NAMALWA (cell line): ENCODE results near the gene ZYX.
"Not testable (repeated sequence)": the region's sequence is repeated elsewhere in the genome, so short reads cannot be mapped to it uniquely, and the experiment has no call there.

Source experiments
- DNase-seq: peaks from one replicate; pipeline ENCODE4 v3.0.0-alpha.2; 2015; ENCODE audit warnings: low spot score

Gene ZYX

DNA sequence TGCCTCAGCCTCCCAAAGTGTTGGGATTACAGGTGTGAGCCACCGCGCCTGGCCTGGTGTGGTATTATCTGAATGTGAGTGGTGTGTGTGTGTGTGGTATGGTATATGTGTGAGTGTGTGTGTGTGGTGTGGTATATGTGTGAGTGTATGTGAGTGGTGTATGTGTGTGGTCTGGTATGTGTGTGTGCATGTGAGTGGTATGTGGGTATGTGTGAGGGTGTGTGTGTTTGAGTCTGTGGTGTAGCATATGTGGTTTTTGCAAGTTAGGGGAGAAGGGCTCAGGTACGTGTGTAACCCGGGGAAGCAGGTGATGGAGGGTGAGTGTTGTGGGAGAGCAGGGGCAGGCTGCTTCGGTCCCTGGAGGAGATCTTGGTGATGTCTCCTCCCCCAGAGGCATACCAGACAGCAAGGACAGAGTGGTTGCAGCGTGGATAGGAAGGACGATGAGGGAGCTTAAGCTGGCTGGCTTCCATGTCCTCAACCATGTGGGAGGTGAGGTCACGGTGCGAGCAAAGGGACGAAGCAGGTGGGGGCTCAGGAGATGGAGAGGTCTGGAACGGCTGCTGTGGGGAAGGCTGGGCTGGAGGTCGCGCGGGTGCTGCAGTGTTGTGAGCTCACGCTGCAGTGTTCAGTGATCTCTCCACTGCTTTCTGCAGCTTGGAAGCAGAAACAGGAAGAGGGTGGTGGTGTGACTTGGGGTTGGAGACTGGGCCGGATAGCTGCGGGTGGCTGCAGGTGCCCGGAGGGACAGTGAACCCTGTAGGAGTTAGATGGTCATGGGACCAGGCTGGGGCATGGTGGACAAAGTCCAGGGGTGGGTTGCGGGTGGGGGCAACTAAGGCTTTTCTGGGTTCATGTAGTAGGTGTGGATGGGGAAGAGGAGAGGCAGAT lies 5.0 kb downstream of the ZYX start:
- DNase-seq = no peak

DNA sequence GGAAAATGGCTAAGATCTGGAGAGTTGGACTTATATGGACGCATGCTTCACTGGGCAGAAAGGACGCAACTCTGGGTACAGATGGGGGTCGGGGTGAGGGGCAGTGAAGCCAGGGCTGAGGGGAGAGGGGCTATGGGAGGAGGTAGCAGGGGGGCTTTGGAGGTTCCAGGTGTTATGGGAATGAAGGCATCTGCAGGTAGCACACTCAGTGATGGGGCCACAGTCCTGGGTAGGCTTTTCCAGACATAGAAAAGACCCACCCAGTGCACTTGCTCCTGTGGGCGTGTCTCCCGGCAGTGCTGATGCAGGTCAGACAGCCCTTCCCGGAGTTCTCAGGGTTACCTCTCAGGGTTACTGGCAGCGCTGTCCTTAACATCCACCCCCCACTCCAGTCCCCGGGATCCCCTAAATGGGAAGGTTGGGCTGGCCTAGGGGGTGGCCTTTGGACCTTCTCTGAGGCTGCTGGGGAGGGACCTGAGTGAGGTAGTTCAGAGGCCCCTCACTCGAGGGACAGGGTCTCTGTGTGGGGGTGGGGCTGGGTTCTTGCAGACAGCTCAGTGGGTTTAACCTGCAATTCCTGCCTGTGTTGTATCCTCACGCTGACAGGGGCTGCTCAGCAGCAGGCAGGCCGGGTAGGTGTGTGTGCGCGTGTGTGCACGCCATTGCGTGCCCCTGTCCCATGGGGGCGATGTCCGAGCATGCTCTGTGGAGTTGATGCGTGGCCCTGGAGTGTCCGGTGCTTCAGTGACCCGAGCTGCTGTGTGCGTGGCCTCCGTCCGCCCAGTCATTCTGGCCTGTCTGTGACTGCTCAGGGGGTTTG lies 6.2 kb downstream of the ZYX start:
- DNase-seq = no peak

DNA sequence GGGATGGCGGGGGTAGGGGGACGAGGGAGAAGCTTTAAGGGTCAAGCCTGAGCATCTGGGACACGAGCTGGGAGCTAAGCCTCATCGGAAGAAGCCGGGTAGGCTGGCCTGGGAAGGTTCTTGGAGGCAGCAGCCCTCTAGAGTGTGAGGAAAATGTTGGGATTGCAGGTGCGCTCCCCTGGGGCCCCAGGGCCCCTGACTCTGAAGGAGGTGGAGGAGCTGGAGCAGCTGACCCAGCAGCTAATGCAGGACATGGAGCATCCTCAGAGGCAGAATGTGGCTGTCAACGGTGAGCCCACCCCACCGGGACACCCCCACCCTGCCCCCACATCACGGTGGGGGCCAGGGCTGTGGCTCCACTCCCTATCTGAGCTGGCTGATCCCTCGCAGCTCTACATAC lies 6.9 kb downstream of the ZYX start:
- DNase-seq = no peak

- DNase-seq = no peak
Measured at GRCh38 chr7:143388491-143389101, 7.5 kb downstream of the ZYX start.

DNA sequence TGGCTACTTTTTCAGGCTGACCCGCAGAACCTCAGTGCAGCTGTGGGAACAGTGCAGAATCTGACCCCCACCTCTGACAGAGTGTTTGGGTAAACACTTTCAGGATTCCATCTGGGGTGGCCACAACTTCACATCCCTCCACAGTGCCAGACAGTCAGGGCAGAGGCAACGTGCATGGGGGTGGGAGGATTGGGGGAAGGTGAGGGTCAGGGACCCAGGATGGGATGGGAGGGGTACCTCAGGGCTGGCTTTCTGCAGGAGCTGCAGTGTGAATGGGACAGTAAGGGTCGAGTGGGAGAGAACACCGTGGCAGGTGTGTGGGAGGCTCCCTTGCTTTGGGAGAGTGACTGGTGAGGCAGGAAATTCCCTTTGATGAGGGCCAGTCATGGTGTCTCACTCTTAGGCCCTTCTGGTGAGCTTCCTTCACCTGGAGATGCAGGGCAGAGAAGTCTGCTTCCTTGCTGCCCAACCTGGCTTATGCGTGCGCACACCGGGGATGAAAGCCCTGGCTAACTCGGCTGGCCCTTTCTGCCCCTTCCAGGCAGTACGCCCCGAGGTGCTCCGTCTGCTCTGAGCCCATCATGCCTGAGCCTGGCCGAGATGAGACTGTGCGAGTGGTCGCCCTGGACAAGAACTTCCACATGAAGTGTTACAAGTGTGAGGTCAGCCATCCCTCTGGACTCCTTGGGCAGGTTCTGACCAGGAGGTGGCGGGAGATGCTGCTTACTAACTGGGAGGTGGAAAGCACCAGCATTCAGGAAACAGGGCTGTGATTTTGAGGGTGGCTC lies 8.4 kb downstream of the ZYX start:
- DNase-seq = no peak

GRCh38 chr7:143390104-143390772 lies 9.1 kb downstream of the ZYX start:
- no peak for DNase-seq

- DNase-seq = no peak
Measured at GRCh38 chr7:143390773-143391317, 9.7 kb downstream of the ZYX start.

DNA sequence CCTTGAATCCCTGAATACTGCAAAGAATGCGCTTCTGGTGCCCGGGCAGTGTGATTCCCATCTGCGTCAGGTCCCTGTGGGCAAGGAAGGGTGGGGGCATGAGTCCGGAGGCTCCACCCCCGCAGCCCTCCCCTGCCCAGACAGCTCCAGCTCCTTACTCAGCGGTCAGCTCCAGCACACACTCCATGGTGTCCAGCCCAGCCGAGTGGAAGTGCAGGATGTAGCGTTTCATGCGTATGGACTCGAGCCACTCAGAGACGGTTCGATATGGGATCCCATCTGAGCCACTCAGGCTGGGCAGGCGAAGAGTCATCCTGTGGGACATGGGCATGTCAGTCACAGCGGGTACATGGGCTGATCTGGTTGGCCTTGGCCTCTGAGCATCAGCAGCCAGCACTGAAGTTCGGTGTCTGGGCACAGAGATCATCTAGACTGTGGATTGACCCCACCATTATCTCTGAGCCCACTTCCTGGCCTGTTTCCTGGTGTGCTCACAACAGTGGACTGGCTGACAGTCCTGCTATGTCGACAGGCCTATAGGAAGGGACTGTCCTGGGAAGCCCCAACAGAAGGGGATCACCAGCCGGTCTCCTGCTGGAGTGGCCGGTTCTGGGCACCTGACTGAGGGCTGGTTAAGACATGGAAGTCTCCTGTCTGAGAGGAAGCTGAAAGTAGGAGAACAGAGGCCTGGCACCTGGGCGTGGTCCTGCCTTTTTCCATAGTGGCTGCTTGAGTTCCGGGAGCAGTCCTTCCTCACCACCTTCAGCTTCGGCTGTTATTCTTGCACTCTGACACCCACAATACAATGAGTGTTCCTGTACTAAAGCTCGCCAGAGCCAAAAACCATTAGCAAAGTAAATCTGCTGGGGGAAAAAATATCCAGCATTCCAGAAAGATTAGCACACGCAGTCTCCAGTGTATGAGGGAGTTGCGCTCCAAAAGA lies 10.6 kb downstream of the ZYX start:
- DNase-seq = no peak

- not testable (repeated sequence) for DNase-seq
Measured at GRCh38 chr7:143392427-143392826, 11.3 kb downstream of the ZYX start.

DNA sequence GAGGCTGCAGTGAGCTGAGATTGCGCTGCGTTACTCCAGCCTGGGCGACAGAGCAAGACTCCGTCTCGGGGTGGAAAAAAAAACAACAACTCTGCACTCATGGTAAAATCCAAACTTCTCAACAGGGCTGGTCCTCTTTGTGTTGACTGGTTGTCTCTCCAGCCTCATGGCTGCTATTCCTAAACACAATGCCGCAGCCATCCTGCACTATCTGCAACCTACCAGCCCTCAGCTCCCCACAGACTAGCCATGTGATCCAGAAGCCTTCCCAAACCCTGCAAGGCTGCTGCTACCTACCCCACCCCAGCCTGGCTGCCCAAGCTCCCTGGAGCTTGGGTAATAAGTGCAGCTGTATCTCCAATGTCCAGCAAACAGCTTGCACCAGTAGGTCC lies 11.7 kb downstream of the ZYX start:
- DNase-seq = no peak

DNA sequence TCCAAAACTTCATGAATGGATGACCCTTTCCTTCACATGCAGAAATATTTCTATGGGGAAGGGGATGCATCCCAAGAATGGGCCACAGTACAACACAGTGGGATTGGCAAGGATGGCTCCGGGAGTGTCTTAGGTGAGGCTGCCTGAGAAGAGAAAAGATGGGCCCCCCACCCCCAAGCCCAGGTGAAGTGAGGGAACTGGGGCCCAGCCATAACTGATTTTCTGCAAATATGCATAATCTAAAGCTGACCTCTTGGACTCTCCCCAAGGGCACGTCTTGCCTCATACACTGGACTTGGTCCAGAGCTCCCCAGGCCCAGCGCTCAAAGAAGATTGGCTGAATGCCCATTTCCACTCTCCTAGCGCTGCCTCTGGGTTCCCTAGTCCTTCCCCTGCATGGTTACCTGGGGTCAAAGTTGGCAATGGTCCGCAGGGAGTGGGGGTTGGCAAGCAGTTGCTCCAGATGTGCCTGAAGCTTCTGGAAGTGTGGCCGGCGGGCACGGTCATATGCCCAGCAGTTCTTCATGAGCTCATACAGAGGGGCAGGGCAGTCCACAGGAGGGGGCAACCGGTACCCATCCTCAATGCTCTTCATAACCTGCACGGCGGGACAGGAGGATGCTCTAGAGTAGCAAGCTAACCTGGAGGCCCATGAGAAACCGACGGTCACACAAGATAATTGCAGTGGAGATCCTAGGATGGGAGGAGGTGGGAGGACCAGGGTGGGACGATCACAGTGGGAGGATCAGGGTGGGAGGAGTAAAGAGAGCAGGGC lies 12.3 kb downstream of the ZYX start:
- no peak for DNase-seq

DNA sequence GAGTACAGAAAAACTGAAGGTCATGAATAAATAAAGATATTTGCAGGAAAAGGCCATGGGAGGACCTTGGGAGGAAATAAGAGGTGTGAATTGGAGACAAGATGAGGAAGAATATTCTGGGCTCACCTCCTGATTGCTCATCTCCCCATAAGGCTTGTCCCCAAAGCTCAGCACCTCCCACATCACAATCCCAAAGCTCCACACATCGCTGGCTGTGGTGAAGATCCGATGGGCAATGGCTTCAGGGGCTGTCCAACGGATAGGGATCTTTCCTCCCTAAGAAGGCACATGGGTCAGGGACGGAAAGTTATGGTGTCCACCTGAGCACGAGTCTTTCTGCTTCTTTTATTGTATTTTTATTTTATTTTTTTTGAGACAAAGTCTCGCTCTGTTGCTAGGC lies 12.9 kb downstream of the ZYX start:
- no peak for DNase-seq

DNA sequence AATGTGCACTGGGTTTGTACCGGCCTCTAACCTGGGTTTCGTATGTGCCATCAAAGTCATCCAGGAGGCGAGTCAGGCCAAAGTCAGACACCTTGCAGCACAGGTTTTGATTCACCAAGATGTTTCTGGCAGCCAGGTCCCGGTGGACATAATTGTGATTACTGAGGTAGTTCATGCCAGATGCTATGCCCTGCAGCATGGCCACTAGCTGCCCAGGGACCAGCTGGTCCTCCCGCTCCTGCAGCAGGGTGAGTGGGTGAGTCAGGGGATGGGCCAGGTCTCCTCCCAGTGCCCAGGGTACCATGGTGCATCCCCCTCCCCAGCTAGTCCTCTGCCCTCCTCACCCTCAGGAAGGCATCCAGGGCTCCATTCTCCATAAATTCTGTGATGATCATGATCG lies 13.6 kb downstream of the ZYX start:
- no peak for DNase-seq

DNA sequence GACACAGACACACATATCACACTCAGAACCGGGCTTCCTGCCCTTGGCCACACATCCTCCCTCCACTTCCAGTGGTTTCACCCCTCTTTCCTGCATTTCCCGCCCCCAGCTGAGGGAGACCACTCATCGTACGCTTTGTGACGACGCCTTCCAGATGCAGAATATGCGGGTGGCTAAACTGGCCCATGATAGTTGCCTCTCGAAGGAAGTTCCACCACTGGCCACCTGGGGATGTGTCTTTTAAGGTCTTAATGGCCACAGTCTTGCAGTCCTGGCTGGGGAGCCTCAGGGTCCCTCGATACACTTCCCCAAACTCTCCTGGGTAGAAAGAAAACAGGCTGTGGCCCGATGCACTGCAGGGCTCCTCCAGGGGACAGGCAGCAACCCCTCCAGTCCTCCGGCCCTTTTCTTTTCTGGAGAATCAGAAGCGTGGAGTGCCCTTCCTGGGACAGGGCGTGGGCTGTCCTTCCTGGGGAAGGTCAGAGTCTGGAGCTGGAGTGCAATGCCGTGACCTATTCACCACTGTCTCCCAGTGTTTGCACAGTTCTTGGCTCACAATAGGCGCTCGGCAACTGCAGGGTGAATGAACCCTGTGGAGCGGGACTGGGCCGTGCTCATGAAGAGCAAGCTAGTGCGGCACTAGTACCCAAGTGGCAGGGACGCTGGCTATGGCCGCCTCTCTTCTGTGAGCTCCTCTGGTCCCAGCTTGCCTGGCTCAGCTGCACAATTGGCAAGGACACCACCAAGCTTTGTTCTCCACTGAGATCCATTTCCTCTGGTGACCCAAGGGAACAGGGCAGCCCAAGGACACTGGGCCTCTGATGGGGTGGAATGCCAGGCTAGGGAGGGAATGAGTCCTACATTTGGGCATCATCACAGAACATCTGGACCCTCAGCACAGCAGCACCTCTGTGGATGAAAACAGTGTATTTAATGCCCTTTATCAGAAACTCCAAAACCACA lies 14.3 kb downstream of the ZYX start:
- DNase-seq = no peak

DNA sequence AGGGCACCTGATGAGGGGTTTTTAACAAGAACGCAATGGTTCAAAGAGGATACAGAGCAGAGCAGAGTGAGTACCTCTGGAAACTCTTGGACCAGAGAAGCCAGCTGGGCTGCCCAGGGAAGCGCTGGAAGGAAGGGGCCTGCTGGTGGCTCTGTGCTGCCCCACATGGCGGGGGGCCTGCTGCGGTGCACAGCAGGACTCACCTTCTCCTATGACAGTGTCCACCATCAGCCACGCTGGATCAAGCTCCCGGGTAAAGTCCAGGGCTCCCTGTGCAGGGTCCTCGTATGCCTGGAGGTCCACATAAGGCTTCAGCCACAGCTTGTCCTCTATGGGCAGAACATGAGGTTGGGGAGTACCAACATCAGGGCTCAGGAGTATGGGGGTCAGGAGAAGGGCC lies 15.0 kb downstream of the ZYX start:
- no peak for DNase-seq

DNA sequence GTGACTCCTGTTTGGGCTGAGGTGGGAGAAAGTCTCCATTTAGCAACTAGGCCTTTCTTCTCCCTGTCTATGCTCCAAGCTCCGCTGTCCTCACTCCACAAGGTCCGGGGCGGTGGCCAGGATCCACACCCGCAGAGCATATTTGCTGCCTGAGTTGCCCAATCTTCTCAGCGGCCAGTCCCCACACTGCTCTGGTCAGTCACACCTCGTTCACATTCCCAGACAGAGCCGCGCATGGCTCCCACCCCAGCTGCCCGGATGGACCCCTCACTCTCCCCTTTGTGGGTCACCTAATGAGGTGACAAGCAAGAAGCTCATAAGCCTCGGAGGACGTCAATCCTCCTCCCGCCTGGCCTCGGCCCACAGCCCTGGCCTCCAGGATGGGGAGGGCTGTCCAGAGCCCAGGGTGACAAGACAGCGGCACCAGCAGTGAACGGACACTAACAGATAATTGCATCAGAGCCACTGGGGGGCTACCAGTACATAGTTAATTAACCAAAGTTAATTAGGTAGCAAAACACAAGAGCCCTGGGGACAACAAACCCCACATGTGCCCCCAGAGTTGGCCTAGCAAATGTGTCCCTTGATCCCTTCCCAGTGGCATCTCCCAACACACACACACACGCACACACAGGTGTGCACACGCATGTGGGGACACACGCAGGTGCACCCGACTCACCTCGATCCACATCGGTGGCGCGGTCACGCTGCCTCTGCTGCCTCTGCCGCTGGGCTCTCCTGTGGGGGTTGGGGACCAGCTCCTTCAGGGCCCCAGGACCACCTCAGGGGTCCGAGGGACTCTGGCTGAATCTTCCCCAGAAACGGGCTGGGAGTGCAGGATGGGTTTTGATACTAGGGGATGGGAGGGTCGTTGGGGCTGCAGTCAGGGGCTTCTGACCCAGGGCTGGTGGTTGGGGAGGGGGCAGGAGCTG lies 15.7 kb downstream of the ZYX start:
- DNase-seq = no peak
